Endothelial cell of umbilical vein (primary cell): ENCODE measurements around the gene C21orf58.

Source experiments
- EZH2 ChIP-seq: IDR thresholded peaks from 2 replicates; pipeline ENCODE4 v1.6.1; 2012; ENCODE audit warnings: borderline replicate concordance, low read depth, mild to moderate bottlenecking, moderate library complexity, low read length, inconsistent platforms; ENCODE audit not compliant: severe bottlenecking
- FOS ChIP-seq: IDR thresholded peaks from 2 replicates; pipeline ENCODE4 v1.6.1; 2011; ENCODE audit warnings: mild to moderate bottlenecking, low read length, moderate library complexity, borderline replicate concordance; ENCODE audit not compliant: insufficient read depth
- GATA2 ChIP-seq: IDR thresholded peaks from 2 replicates; pipeline ENCODE4 v1.7.0; 2011; ENCODE audit warnings: low read depth, mild to moderate bottlenecking, moderate library complexity, mixed read lengths, low read length; ENCODE audit not compliant: insufficient read length, insufficient read depth
- MYC ChIP-seq: IDR thresholded peaks from one replicate; pipeline ENCODE4 v1.6.1; 2011; ENCODE audit warnings: mild to moderate bottlenecking, low read depth, low read length
- POLR2A ChIP-seq: IDR thresholded peaks from 2 replicates; pipeline ENCODE4 v1.6.1; 2012; ENCODE audit warnings: low read depth, mild to moderate bottlenecking, control low read depth, low read length
- POLR2AphosphoS5 ChIP-seq: IDR thresholded peaks from 2 replicates; pipeline ENCODE4 v1.6.1; 2012; ENCODE audit warnings: low read depth, mild to moderate bottlenecking, control low read depth, low read length, moderate library complexity; ENCODE audit not compliant: insufficient read depth
- TF ChIP-seq, protein P1 (sequence below), 2 donors: IDR thresholded peaks; 1 replicate in 1 of 2; 2 replicates in 1 of 2; pipeline ENCODE4 v1.5.1; 2011; ENCODE audit warnings: low read length in 2 of 2, mild to moderate bottlenecking in 2 of 2, moderate library complexity in 2 of 2, control low read depth in 1 of 2, inconsistent platforms in 1 of 2, low read depth in 1 of 2; ENCODE audit not compliant: insufficient read depth in 1 of 2; ENCODE audit errors: extremely low read depth in 1 of 2
- TF ChIP-seq, protein P2 (sequence below): IDR thresholded peaks from 2 replicates; pipeline ENCODE4 v1.6.1; 2011; ENCODE audit not compliant: insufficient read depth, insufficient read length

DNA sequence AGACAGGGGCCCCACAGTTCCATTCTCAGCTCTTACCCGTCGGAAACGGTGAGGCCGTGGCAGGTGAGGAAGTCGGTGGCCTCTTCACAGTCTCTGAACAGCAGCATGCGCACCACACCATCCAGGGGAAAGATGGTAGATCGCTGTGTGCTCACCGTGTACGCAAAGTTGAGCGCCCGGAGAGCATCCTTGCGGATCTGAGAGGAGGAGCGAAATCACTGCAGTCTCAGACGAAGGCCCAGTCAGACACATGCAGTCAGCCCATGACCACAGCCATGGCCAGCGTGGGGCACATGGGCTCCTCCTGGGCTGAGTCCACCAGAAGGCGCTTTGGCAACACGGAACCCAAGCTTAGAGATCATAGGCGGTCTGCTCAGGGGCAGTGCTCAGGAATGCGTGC is 56.7 kb downstream of the C21orf58 start:
- TF ChIP-seq EZH2: no peak
- no peak for TF ChIP-seq POLR2A
- TF ChIP-seq, protein P1, sequence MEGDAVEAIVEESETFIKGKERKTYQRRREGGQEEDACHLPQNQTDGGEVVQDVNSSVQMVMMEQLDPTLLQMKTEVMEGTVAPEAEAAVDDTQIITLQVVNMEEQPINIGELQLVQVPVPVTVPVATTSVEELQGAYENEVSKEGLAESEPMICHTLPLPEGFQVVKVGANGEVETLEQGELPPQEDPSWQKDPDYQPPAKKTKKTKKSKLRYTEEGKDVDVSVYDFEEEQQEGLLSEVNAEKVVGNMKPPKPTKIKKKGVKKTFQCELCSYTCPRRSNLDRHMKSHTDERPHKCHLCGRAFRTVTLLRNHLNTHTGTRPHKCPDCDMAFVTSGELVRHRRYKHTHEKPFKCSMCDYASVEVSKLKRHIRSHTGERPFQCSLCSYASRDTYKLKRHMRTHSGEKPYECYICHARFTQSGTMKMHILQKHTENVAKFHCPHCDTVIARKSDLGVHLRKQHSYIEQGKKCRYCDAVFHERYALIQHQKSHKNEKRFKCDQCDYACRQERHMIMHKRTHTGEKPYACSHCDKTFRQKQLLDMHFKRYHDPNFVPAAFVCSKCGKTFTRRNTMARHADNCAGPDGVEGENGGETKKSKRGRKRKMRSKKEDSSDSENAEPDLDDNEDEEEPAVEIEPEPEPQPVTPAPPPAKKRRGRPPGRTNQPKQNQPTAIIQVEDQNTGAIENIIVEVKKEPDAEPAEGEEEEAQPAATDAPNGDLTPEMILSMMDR (IDR thresholded peaks at IDR 0.05; ENCODE audit: extremely low read depth in 1 of 2, insufficient read depth in 1 of 2, low read depth in 1 of 2, low read length in 2 of 2): no peak
- TF ChIP-seq, protein P2, sequence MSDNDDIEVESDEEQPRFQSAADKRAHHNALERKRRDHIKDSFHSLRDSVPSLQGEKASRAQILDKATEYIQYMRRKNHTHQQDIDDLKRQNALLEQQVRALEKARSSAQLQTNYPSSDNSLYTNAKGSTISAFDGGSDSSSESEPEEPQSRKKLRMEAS: no peak
- TF ChIP-seq POLR2AphosphoS5: no peak
- TF ChIP-seq FOS: no peak
- no peak for TF ChIP-seq GATA2
- no peak for TF ChIP-seq MYC
